ENCODE measurements around the gene FXYD1. TPM values are rescaled to one million over a fixed set of nuclear protein-coding genes. Genes with fewer than 3 reads are reported as not detected.

The FXYD1 gene
- total RNA-seq, 1 experiment from 2014 or later, result not detected

GRCh38 chr19:35108730-35109129 lies 29.9 kb upstream of the FXYD1 start:
- ChIA-PET CTCF (interaction anchor here (0.6 kb wide), 1 partner anchor 109 kb away, joined by 5 read pairs; the partner anchor contains the start of gene GRAMD1A), POLR2A (ENCODE audit: unreplicated experiment) (no interaction called here)
- intact Hi-C loops (cut with micrococcal nuclease; ENCODE audit: unreplicated experiment), result loop anchor here (2.0 kb wide), 1 partner anchor 14 kb away; no protein-coding TSS in a partner anchor
- no peak for DNase-seq
- H3K4me2 ChIP-seq, result no peak overlapping the region
- TF ChIP-seq EZH2 (IDR thresholded peaks at IDR 0.05; ENCODE audit: low read depth), result no peak
- no peak for TF ChIP-seq CTCF (conservative IDR thresholded peaks at IDR 0.05)
- H3K4me1 ChIP-seq (replicated peaks; ENCODE audit: insufficient read depth), result peaks cover 18% of the 10 kb centered on the region
- no peaks in the 10 kb centered on the region for H3K79me2 ChIP-seq (ENCODE audit: low read depth)
- H3K36me3 ChIP-seq (ENCODE audit: low read depth), result no peaks in the 10 kb centered on the region
- H3K27me3 ChIP-seq (ENCODE audit: insufficient read depth, low read depth), result no peaks in the 10 kb centered on the region
- no peaks in the 10 kb centered on the region for H3K9me3 ChIP-seq (ENCODE audit: insufficient read depth, low read depth)
- no TSS peak for BruUV-seq (replicated peaks)
- peaks cover 23% of the 10 kb centered on the region for H3F3A ChIP-seq (ENCODE audit: insufficient read depth, low read depth)
- H3K9me2 ChIP-seq (ENCODE audit: insufficient read depth), result no peaks in the 10 kb centered on the region
- no peak overlapping the region for H3K27ac ChIP-seq
- H4K20me1 ChIP-seq (ENCODE audit: insufficient read depth), result no peaks in the 10 kb centered on the region
- no peak overlapping the region for H3K4me3 ChIP-seq
- H2AFZ ChIP-seq, result no peak overlapping the region

- no peaks in the 10 kb centered on the region for H3K36me3 ChIP-seq (ENCODE audit: low read depth)
- no peaks in the 10 kb centered on the region for H3K79me2 ChIP-seq (ENCODE audit: low read depth)
- CTCF ChIA-PET, result interaction anchor here (0.6 kb wide), 1 partner anchor 110 kb away, joined by 5 read pairs; the partner anchor contains the start of gene GRAMD1A
- H3K27me3 ChIP-seq (ENCODE audit: insufficient read depth, low read depth), result no peaks in the 10 kb centered on the region
- no peaks in the 10 kb centered on the region for H3K9me2 ChIP-seq (ENCODE audit: insufficient read depth)
- DNase-seq, result peak; percentile 40 to 71
- H3K4me3 ChIP-seq, result no peak overlapping the region
- intact Hi-C loops (cut with micrococcal nuclease; ENCODE audit: unreplicated experiment), result loop anchor here (2.0 to 10.0 kb wide), 2 partner anchors 13 to 135 kb away; no protein-coding TSS in a partner anchor
- TF ChIP-seq EZH2 (IDR thresholded peaks at IDR 0.05; ENCODE audit: low read depth) (no peak), CTCF (conservative IDR thresholded peaks at IDR 0.05) (no peak)
- POLR2A ChIA-PET (ENCODE audit: unreplicated experiment), result interaction anchor here (0.5 kb wide), 1 partner anchor 12 kb away, joined by 9 read pairs; no protein-coding TSS in a partner anchor
- peaks cover 26% of the 10 kb centered on the region for H3K4me1 ChIP-seq (replicated peaks; ENCODE audit: insufficient read depth)
- H3K27ac ChIP-seq, result no peak overlapping the region
- H3F3A ChIP-seq (ENCODE audit: insufficient read depth, low read depth), result peaks cover 29% of the 10 kb centered on the region
- no peaks in the 10 kb centered on the region for H4K20me1 ChIP-seq (ENCODE audit: insufficient read depth)
- H2AFZ ChIP-seq, result no peak overlapping the region
- no TSS peak for BruUV-seq (replicated peaks)
- H3K9me3 ChIP-seq (ENCODE audit: insufficient read depth, low read depth), result no peaks in the 10 kb centered on the region
- peak overlapping the region; percentile 45; the same call in 1 of the 2 replicates for H3K4me2 ChIP-seq
These were observed 29.1 kb upstream of the FXYD1 start for GRCh38 chr19:35109395-35110112.

GRCh38 chr19:35110974-35111373 lies 27.6 kb upstream of the FXYD1 start:
- BruUV-seq (replicated peaks), result no TSS peak
- H3K36me3 ChIP-seq (ENCODE audit: low read depth), result no peaks in the 10 kb centered on the region
- no peak overlapping the region for H3K4me3 ChIP-seq
- TF ChIP-seq CTCF (conservative IDR thresholded peaks at IDR 0.05) (no peak), EZH2 (IDR thresholded peaks at IDR 0.05; ENCODE audit: low read depth) (no peak)
- H3K9me3 ChIP-seq (ENCODE audit: insufficient read depth, low read depth), result no peaks in the 10 kb centered on the region
- no peaks in the 10 kb centered on the region for H3K9me2 ChIP-seq (ENCODE audit: insufficient read depth)
- H3F3A ChIP-seq (ENCODE audit: insufficient read depth, low read depth), result peaks cover 41% of the 10 kb centered on the region
- H3K79me2 ChIP-seq (ENCODE audit: low read depth), result no peaks in the 10 kb centered on the region
- POLR2A ChIA-PET (ENCODE audit: unreplicated experiment), result interaction anchor here (0.6 kb wide), 1 partner anchor 9 kb away, joined by 12 read pairs; no protein-coding TSS in a partner anchor
- intact Hi-C loops (cut with micrococcal nuclease; ENCODE audit: unreplicated experiment), result loop anchor here (10.0 kb wide), 1 partner anchor 136 kb away; no protein-coding TSS in a partner anchor
- no peak overlapping the region for H2AFZ ChIP-seq
- H4K20me1 ChIP-seq (ENCODE audit: insufficient read depth), result no peaks in the 10 kb centered on the region
- no peak overlapping the region for H3K27ac ChIP-seq
- no peak overlapping the region for H3K4me2 ChIP-seq
- CTCF ChIA-PET, result interaction anchor here (0.6 to 0.7 kb wide), 5 partner anchors 18 to 292 kb away, joined by 3 to 4 read pairs (median 3); no protein-coding TSS in a partner anchor
- H3K27me3 ChIP-seq (ENCODE audit: insufficient read depth, low read depth), result no peaks in the 10 kb centered on the region
- DNase-seq, result no peak
- peaks cover 39% of the 10 kb centered on the region for H3K4me1 ChIP-seq (replicated peaks; ENCODE audit: insufficient read depth)

Data from PC-9 (cell line).